H1 (cell line): ENCODE measurements around the gene TMEM145. TPM values are rescaled to one million over a fixed set of nuclear protein-coding genes. Genes with fewer than 3 reads are reported as not detected.

ENCODE experiments used
- CTCF ChIA-PET: fragments of 300-600 bp; sonication (Branson Sonifier 250); formaldehyde crosslinking; loops from one replicate; lab custom pipeline; 2021; ENCODE audit not compliant: partially characterized antibody; lab: Charles Lee
- POLR2A ChIA-PET: fragments of 300-600 bp; sonication (Branson Sonifier 250); formaldehyde crosslinking; loops from one replicate; lab custom pipeline; 2021; ENCODE audit warnings: inconsistent platforms; ENCODE audit not compliant: partially characterized antibody; lab: Charles Lee
- DNase-seq, 2 experiments: peaks; one replicate each; pipeline versions ENCODE4 v3.0.0 to v3.0.0-alpha.2; 2010 to 2022; ENCODE audit warnings: low spot score in 2 of 2, low read depth in 1 of 2, mixed read lengths in 1 of 2
- FAIRE-seq: peaks from 2 replicates; lab custom pipeline; 2011; peaks lifted over from hg19 to GRCh38; lab: Jason Lieb, UNC
- H2AFZ ChIP-seq: 2 replicates; pipeline ENCODE4 v1.8.1; 2012; ENCODE audit warnings: low read length, inconsistent platforms
- H2AK5ac ChIP-seq: 2 replicates; pipeline ENCODE4 v1.6.1; 2013; ENCODE audit warnings: low read depth, low read length
- H2BK120ac ChIP-seq: replicated peaks from 2 replicates; pipeline ENCODE3; 2013; ENCODE audit warnings: low read depth, low read length, inconsistent platforms
- H2BK12ac ChIP-seq: 2 replicates; pipeline ENCODE4 v1.6.1; 2013; ENCODE audit warnings: low read depth, low read length
- H2BK15ac ChIP-seq: 2 replicates; pipeline ENCODE4 v1.6.1; 2013; ENCODE audit warnings: low read length
- H2BK20ac ChIP-seq: 2 replicates; pipeline ENCODE4 v1.6.1; 2013; ENCODE audit warnings: low read length
- H2BK5ac ChIP-seq: 2 replicates; pipeline ENCODE4 v1.6.1; 2013; ENCODE audit warnings: low read depth, low read length
- H3K14ac ChIP-seq: 2 replicates; pipeline ENCODE4 v1.6.1; 2013; ENCODE audit warnings: inconsistent platforms; ENCODE audit not compliant: insufficient read length
- H3K18ac ChIP-seq: 2 replicates; pipeline ENCODE4 v1.6.1; 2013; ENCODE audit warnings: low read length; ENCODE audit errors: extremely low read depth
- H3K23ac ChIP-seq: 2 replicates; pipeline ENCODE4 v1.6.1; 2013; ENCODE audit warnings: inconsistent platforms; ENCODE audit not compliant: insufficient read length
- H3K23me2 ChIP-seq: 2 replicates; pipeline ENCODE4 v1.6.1; 2013; ENCODE audit warnings: low read depth, low read length
- H3K27ac ChIP-seq: 2 replicates; pipeline ENCODE4 v1.6.1; 2011; ENCODE audit warnings: low read depth, low read length, inconsistent platforms
- H3K27me3 ChIP-seq, 4 experiments: replicated peaks in 1 of 4; 1 replicate in 1 of 4; 2 replicates in 3 of 4; pipeline versions ENCODE4 v1.6.1 to v1.8.1; 2011 to 2013; ENCODE audit warnings: low read length in 3 of 4, mild to moderate bottlenecking in 3 of 4, inconsistent platforms in 2 of 4, mixed read lengths in 2 of 4, moderate library complexity in 1 of 4; ENCODE audit not compliant: control insufficient read depth in 3 of 4, insufficient read depth in 3 of 4; ENCODE audit errors: extremely low read depth in 1 of 4
- H3K36me3 ChIP-seq, 4 experiments: 2 replicates each; pipeline versions ENCODE4 v1.6.1 to v1.8.1; 2011 to 2013; ENCODE audit warnings: mild to moderate bottlenecking in 4 of 4, low read length in 3 of 4, moderate library complexity in 2 of 4, control low read depth in 1 of 4, inconsistent platforms in 1 of 4; ENCODE audit not compliant: insufficient read depth in 4 of 4, control insufficient read depth in 2 of 4
- H3K4ac ChIP-seq: replicated peaks from 2 replicates; pipeline ENCODE3; 2013; ENCODE audit warnings: low read length, low read depth, mixed read lengths, inconsistent platforms; ENCODE audit not compliant: insufficient read length
- H3K4me1 ChIP-seq, 4 experiments: replicated peaks in 1 of 4; 1 replicate in 1 of 4; 2 replicates in 3 of 4; pipeline versions ENCODE4 v1.6.1 to v1.8.1; 2011 to 2013; ENCODE audit warnings: low read length in 3 of 4, inconsistent platforms in 2 of 4, mixed read lengths in 1 of 4; ENCODE audit not compliant: insufficient read depth in 4 of 4, control insufficient read depth in 3 of 4
- H3K4me2 ChIP-seq, 2 experiments: 2 replicates each; pipeline versions ENCODE4 v1.6.1 to v1.8.1; 2011 to 2013; ENCODE audit warnings: low read depth in 2 of 2, low read length in 2 of 2, control low read depth in 1 of 2, inconsistent platforms in 1 of 2, mild to moderate bottlenecking in 1 of 2; ENCODE audit not compliant: insufficient read depth in 1 of 2
- H3K4me3 ChIP-seq, 4 experiments: fragments of 200-600, 300-600 bp in 1 of 4; sonication (generic), shearing (Covaris generic), sonication (Bioruptor Twin) in 1 of 4; 2 replicates each; pipeline versions ENCODE4 v1.5.1 to v1.8.1; 2011 to 2016; ENCODE audit warnings: low read length in 4 of 4, low read depth in 3 of 4, control low read depth in 2 of 4, inconsistent platforms in 2 of 4, mild to moderate bottlenecking in 2 of 4, mixed read lengths in 1 of 4, moderate library complexity in 1 of 4; ENCODE audit not compliant: insufficient read depth in 2 of 4; ENCODE audit errors: extremely low read depth in 1 of 4
- H3K56ac ChIP-seq: replicated peaks from 2 replicates; pipeline ENCODE3; 2013; ENCODE audit warnings: low read depth, mild to moderate bottlenecking, mixed read lengths, low read length, inconsistent platforms; ENCODE audit not compliant: insufficient read length
- H3K79me1 ChIP-seq: 2 replicates; pipeline ENCODE4 v1.6.1; 2013; ENCODE audit warnings: low read depth, low read length, control low read depth
- H3K79me2 ChIP-seq, 2 experiments: 2 replicates each; pipeline versions ENCODE4 v1.6.1 to v1.8.1; 2012 to 2013; ENCODE audit warnings: low read length in 2 of 2, mild to moderate bottlenecking in 2 of 2, inconsistent platforms in 1 of 2; ENCODE audit not compliant: insufficient read depth in 2 of 2, control insufficient read depth in 1 of 2
- H3K9ac ChIP-seq, 4 experiments: replicated peaks in 1 of 4; 1 replicate in 1 of 4; 2 replicates in 3 of 4; pipeline versions ENCODE4 v1.6.1 to v1.8.1; 2011 to 2013; ENCODE audit warnings: low read depth in 3 of 4, low read length in 3 of 4, control low read depth in 2 of 4, mild to moderate bottlenecking in 2 of 4, moderate library complexity in 2 of 4, inconsistent platforms in 1 of 4; ENCODE audit errors: extremely low read depth in 1 of 4
- H3K9me3 ChIP-seq, 2 experiments: 2 replicates each; pipeline versions ENCODE4 v1.6.1 to v1.8.1; 2012 to 2013; ENCODE audit warnings: mild to moderate bottlenecking in 2 of 2, moderate library complexity in 2 of 2, control low read depth in 1 of 2, inconsistent platforms in 1 of 2, low read depth in 1 of 2, low read length in 1 of 2, mixed read lengths in 1 of 2; ENCODE audit not compliant: insufficient read depth in 2 of 2
- H4K20me1 ChIP-seq, 2 experiments: replicated peaks in 1 of 2; 2 replicates each; pipeline versions ENCODE3 to v1.8.1; 2011 to 2013; ENCODE audit warnings: inconsistent platforms in 2 of 2, low read length in 2 of 2, mild to moderate bottlenecking in 1 of 2; ENCODE audit not compliant: insufficient read depth in 2 of 2, control insufficient read depth in 1 of 2
- H4K5ac ChIP-seq: 2 replicates; pipeline ENCODE4 v1.6.1; 2013; ENCODE audit warnings: low read length, low read depth, mixed read lengths, inconsistent platforms; ENCODE audit not compliant: insufficient read length
- H4K8ac ChIP-seq: 2 replicates; pipeline ENCODE4 v1.8.0; 2013; ENCODE audit warnings: mild to moderate bottlenecking, moderate library complexity, low read length, inconsistent platforms; ENCODE audit not compliant: insufficient read depth; ENCODE audit errors: extremely low read depth
- H4K91ac ChIP-seq: replicated peaks from 2 replicates; pipeline ENCODE3; 2013; ENCODE audit warnings: low read length, mixed read lengths, inconsistent platforms; ENCODE audit not compliant: insufficient read length
- ASH2L ChIP-seq: fragments of 200-600, 300-600 bp; sonication (generic); IDR thresholded peaks from one replicate; pipeline ENCODE4 v1.7.1; 2017; ENCODE audit warnings: low read length
- CHD1 ChIP-seq: IDR thresholded peaks from 2 replicates; pipeline ENCODE4 v1.6.1; 2012; ENCODE audit warnings: low read depth, low read length, improper control_type of control experiment
- JUN ChIP-seq: IDR thresholded peaks from 2 replicates; pipeline ENCODE4 v1.6.1; 2011; ENCODE audit warnings: low read depth, mild to moderate bottlenecking, improper control_type of control experiment, low read length
- JUND ChIP-seq: IDR thresholded peaks from 2 replicates; pipeline ENCODE4 v1.6.1; 2011; ENCODE audit warnings: mild to moderate bottlenecking, improper control_type of control experiment, low read length
- KDM5A ChIP-seq: fragments of 200-600 bp; IDR thresholded peaks from 2 replicates; pipeline ENCODE4 v1.7.1; 2012; ENCODE audit warnings: mild to moderate bottlenecking, low read length, inconsistent platforms, mixed read lengths
- MAFK ChIP-seq: IDR thresholded peaks from 2 replicates; pipeline ENCODE4 v1.6.1; 2012; ENCODE audit warnings: low read depth, mild to moderate bottlenecking, improper control_type of control experiment, low read length
- NANOG ChIP-seq: IDR thresholded peaks from 2 replicates; pipeline ENCODE4 v1.6.1; 2011; ENCODE audit warnings: low read length, low read depth, mild to moderate bottlenecking, inconsistent platforms; ENCODE audit not compliant: insufficient read depth, poor library complexity, severe bottlenecking
- SRF ChIP-seq: IDR thresholded peaks from 2 replicates; pipeline ENCODE4 v1.6.1; 2011; ENCODE audit warnings: mild to moderate bottlenecking, low read depth, low read length, moderate library complexity
- TBP ChIP-seq: IDR thresholded peaks from 2 replicates; pipeline ENCODE4 v1.6.1; 2011; ENCODE audit warnings: low read depth, low read length, improper control_type of control experiment
- TEAD4 ChIP-seq: IDR thresholded peaks from 2 replicates; pipeline ENCODE4 v1.6.1; 2012; ENCODE audit warnings: low read depth, low read length, inconsistent platforms, mixed read lengths
- WGBS, 2 experiments: shearing (Covaris generic) in 1 of 2; methylation state at CpG; one replicate each; pipeline versions ENCODE4 v1.1.6 to v1.1.7; 2013 to 2015; ENCODE audit warnings: low lambda C conversion rate in 2 of 2, mixed read lengths in 2 of 2, inconsistent platforms in 1 of 2, low coverage in 1 of 2, missing lambda C conversion rate in 1 of 2; ENCODE audit not compliant: insufficient replicate concordance in 2 of 2, insufficient coverage in 1 of 2, insufficient read length in 1 of 2; ENCODE audit errors: extremely low coverage in 1 of 2, missing lambda C conversion rate in 1 of 2; 5-methylcytosine and 5-hydroxymethylcytosine counted together
- polyA plus RNA-seq, 7 experiments: library from polyadenylated mRNA; depleted of rRNA in 3 of 7; stranded (reverse) in 5 of 7; unstranded in 2 of 7; fragments of >200 nt in 5 of 7; fragments of 200-250 nt in 2 of 7; gene quantifications; 1 replicate in 5 of 7; 2 replicates in 1 of 7; 4 replicates in 1 of 7; pipeline versions ENCODE4 v1.2.1 to v1.2.3, GENCODE V29; 2011 to 2013; ENCODE audit warnings: missing spikeins in 2 of 7, mixed read lengths in 2 of 7
- total RNA-seq: library from RNA; stranded (reverse); fragmentation: NEBNext Ultra II Directional; extraction: Animal tissue kit (Norgen Biotek cat#: 25700); gene quantifications from 2 replicates; pipeline ENCODE4 v1.2.1, GENCODE V29; 2021

Gene TMEM145
- total and polyA plus RNA-seq, 2 of the 8 experiments (the other 6 are each of a cell fraction or from before 2014, with no cell fraction given), result 2.3 to 4.7 TPM

DNA sequence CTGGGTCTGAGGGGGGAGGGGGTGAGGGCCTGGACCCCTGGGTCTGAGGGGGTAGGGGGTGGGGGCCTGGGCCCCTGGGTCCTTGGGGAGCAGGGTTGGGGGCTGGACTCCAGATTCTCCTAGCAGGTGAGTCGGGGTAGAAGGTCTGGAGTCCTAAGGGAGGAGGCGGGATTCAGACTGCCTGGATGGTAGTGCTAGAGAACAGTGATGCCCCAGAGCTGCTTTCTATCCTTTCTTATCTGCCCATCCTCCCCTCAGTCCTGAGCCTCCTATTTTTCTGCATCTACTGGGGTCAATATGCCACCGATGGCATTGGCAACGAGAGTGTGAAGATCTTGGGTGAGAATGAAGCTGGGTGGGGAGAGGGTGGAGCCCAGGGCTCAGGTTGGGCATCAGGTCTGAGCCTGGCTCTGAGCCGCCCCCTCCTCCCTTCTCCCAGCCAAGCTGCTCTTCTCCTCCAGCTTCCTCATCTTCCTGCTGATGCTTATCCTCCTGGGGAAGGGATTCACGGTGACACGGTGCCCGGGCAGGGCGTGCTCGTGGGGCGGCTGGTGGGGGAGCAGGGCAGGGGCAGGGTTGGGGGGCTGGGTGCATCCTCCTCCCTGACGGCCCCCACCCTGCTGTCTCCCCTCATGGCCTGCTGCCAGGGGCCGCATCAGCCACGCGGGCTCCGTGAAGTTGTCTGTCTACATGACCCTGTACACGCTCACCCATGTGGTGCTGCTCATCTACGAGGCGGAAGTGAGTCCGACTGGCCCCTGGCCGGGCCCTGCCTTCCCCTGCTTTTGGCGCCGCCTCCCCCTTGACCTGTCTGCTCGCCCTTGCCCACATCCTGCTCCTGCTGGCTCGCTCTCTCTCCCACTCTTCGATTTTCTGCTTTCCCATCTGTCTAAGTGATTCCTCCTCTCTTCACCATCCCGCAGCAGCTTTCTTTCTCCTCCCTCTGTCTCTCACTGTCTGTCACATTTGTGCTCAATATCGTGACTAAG lies 3.4 kb downstream of the TMEM145 start:
- POLR2A ChIA-PET, result interaction anchor here (0.6 to 1.1 kb wide), 3 partner anchors 12 to 88 kb away, joined by 3 to 4 read pairs (median 3); no protein-coding TSS in a partner anchor

More for the DNA sequence above, 3.4 kb downstream of the TMEM145 start:
- no peak overlapping the region for H3K27ac ChIP-seq
- no peaks in the 10 kb centered on the region for H4K20me1 ChIP-seq
- no peaks in the 10 kb centered on the region for H3K9me3 ChIP-seq
- FAIRE-seq (no peak), DNase-seq (no peak)
- H3K79me2 ChIP-seq, result no peaks in the 10 kb centered on the region
- no peak overlapping the region for H3K4me3 ChIP-seq
- H3K4ac ChIP-seq, result no peak overlapping the region
- H3K56ac ChIP-seq, result no peak overlapping the region
- no peak overlapping the region for H3K23ac ChIP-seq
- no peak overlapping the region for H3K9ac ChIP-seq
- no peak overlapping the region for H2BK12ac ChIP-seq
- H3K79me1 ChIP-seq, result no peaks in the 10 kb centered on the region
- H3K27me3 ChIP-seq, result peaks cover 0 to 20% (median 11%) of the 10 kb centered on the region in 4 experiments; a peak in 5 of 7 replicates
- no peak overlapping the region for H2AFZ ChIP-seq
- H2BK15ac ChIP-seq, result no peak overlapping the region
- no peak overlapping the region for H2BK20ac ChIP-seq
- no peak overlapping the region for H2BK120ac ChIP-seq
- WGBS, 2 experiments, result 86% methylated on average over 21 of the region's 28 CpGs; no CpG with 5 or more reads in 1 of the 2 experiments
- H3K36me3 ChIP-seq, result no peaks in the 10 kb centered on the region
- H2AK5ac ChIP-seq, result no peak overlapping the region
- H2BK5ac ChIP-seq, result no peak overlapping the region
- H3K4me1 ChIP-seq, result peaks cover 0 to 6% (median 2%) of the 10 kb centered on the region in 4 experiments; a peak in 2 of 7 replicates
- CTCF ChIA-PET, result interaction anchor here (0.8 to 2.6 kb wide), 5 partner anchors 13 to 208 kb away, joined by 3 to 8 read pairs (median 3); no protein-coding TSS in a partner anchor
- H4K91ac ChIP-seq, result no peak overlapping the region
- TF ChIP-seq SRF (no peak), TEAD4 (no peak), JUN (no peak), ASH2L (no peak), TBP (no peak), JUND (no peak), MAFK (no peak), CHD1 (no peak), KDM5A (no peak), NANOG (no peak)
- H4K8ac ChIP-seq, result no peak overlapping the region; the same call in 1 of the 2 replicates
- H3K23me2 ChIP-seq, result peaks cover 6% of the 10 kb centered on the region; the same call in 1 of the 2 replicates
- H3K4me2 ChIP-seq, result no peak overlapping the region
- no peak overlapping the region for H4K5ac ChIP-seq
- H3K18ac ChIP-seq, result no peak overlapping the region; the same call in 1 of the 2 replicates
- H3K14ac ChIP-seq, result no peak overlapping the region
